Osteocyte (in vitro differentiated cells): ENCODE measurements around the gene ACER3. TPM values are rescaled to one million over a fixed set of nuclear protein-coding genes. Genes with fewer than 3 reads are reported as not detected.

Source experiments
- DNase-seq: peaks from one replicate; pipeline ENCODE4 v3.0.0; 2021; ENCODE audit warnings: mixed read lengths; ENCODE audit not compliant: unreplicated experiment; ENCODE audit errors: extremely low spot score
- H3K27ac Mint-ChIP-seq: one replicate; pipeline ENCODE4 v1.8.0; 2021; ENCODE audit warnings: mild to moderate bottlenecking, mixed read lengths; ENCODE audit not compliant: unreplicated experiment
- H3K27me3 Mint-ChIP-seq: one replicate; pipeline ENCODE4 v1.8.0; 2021; ENCODE audit warnings: mixed read lengths; ENCODE audit not compliant: unreplicated experiment
- H3K36me3 Mint-ChIP-seq: one replicate; pipeline ENCODE4 v1.8.0; 2021; ENCODE audit warnings: mixed read lengths; ENCODE audit not compliant: unreplicated experiment
- H3K4me1 Mint-ChIP-seq: one replicate; pipeline ENCODE4 v1.8.0; 2021; ENCODE audit warnings: mixed read lengths; ENCODE audit not compliant: unreplicated experiment
- H3K4me3 Mint-ChIP-seq: one replicate; pipeline ENCODE4 v1.8.0; 2021; ENCODE audit warnings: mild to moderate bottlenecking, moderate library complexity, mixed read lengths; ENCODE audit not compliant: unreplicated experiment
- H3K9me3 Mint-ChIP-seq: one replicate; pipeline ENCODE4 v1.8.0; 2021; ENCODE audit warnings: mixed read lengths; ENCODE audit not compliant: unreplicated experiment
- CTCF ChIP-seq: fragments of 200-600 bp; sonication (generic); IDR thresholded peaks from 2 replicates; pipeline ENCODE4 v1.5.0; 2021; ENCODE audit warnings: antibody characterized with exemption, mild to moderate bottlenecking, moderate library complexity
- total RNA-seq: library from RNA; stranded (reverse); gene quantifications from 2 replicates; pipeline ENCODE4 v1.2.1, GENCODE V29; 2021

Gene ACER3
- total RNA-seq, 1 donor from 2014 or later: 17.4 TPM

- no peak for DNase-seq
- TF ChIP-seq CTCF: no peak
- Mint-ChIP-seq H3K36me3 (no peaks in the 10 kb centered on the region), H3K27ac (no peak overlapping the region), H3K9me3 (no peaks in the 10 kb centered on the region), H3K4me3 (no peak overlapping the region), H3K4me1 (peaks cover 16% of the 10 kb centered on the region), H3K27me3 (peaks cover 10% of the 10 kb centered on the region)
Observed at GRCh38 chr11:76834151-76834550, 26.6 kb upstream of the ACER3 start.

GRCh38 chr11:76835036-76835435, 25.7 kb upstream of the ACER3 start:
- H3K9me3 Mint-ChIP-seq: no peaks in the 10 kb centered on the region
- no peak overlapping the region for H3K4me3 Mint-ChIP-seq
- DNase-seq: no peak
- H3K27me3 Mint-ChIP-seq: peaks cover 16% of the 10 kb centered on the region
- H3K36me3 Mint-ChIP-seq: no peaks in the 10 kb centered on the region
- no peak overlapping the region for H3K27ac Mint-ChIP-seq
- peaks cover 16% of the 10 kb centered on the region for H3K4me1 Mint-ChIP-seq
- no peak for TF ChIP-seq CTCF

GRCh38 chr11:76835928-76836612, 24.6 kb upstream of the ACER3 start:
- no peak for TF ChIP-seq CTCF
- H3K4me3 Mint-ChIP-seq: no peak overlapping the region
- H3K27ac Mint-ChIP-seq: no peak overlapping the region
- H3K36me3 Mint-ChIP-seq: no peaks in the 10 kb centered on the region
- H3K9me3 Mint-ChIP-seq: no peaks in the 10 kb centered on the region
- peaks cover 10% of the 10 kb centered on the region for H3K4me1 Mint-ChIP-seq
- no peak for DNase-seq
- peaks cover 21% of the 10 kb centered on the region for H3K27me3 Mint-ChIP-seq

- H3K4me1 Mint-ChIP-seq: peaks cover 7% of the 10 kb centered on the region
- no peak for TF ChIP-seq CTCF
- H3K27ac Mint-ChIP-seq: no peak overlapping the region
- H3K36me3 Mint-ChIP-seq: no peaks in the 10 kb centered on the region
- peaks cover 28% of the 10 kb centered on the region for H3K27me3 Mint-ChIP-seq
- DNase-seq: no peak
- H3K9me3 Mint-ChIP-seq: no peaks in the 10 kb centered on the region
- no peak overlapping the region for H3K4me3 Mint-ChIP-seq
Observed at GRCh38 chr11:76836613-76837291, 24.0 kb upstream of the ACER3 start.
